Measurements from ENCODE around the gene CDK4.
"Not testable (repeated sequence)": the region's sequence is repeated elsewhere in the genome, so short reads cannot be mapped to it uniquely, and the experiment has no call there.

CDK4 gene

GRCh38 chr12:57724003-57724935 is 27.8 kb downstream of the CDK4 start:
- DNase-seq (ENCODE audit: low read depth): no peak

DNA sequence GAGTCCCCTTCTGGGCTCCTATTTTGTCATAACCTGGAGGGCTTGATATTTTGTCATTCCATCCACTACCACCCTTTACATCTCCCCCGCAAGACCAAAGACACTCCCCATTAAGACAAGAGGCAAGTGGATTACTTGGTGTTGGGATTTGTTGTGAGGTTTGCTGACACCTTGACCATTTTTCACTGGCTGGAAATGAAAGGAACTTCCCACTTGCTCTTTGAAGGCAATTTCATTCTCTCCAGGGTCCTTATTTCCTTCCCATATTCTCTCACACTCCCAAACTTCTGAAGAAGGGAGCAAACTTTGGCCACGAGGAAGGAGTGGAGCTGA is 28.5 kb downstream of the CDK4 start:
- no peak for DNase-seq (ENCODE audit: low read depth)

DNA sequence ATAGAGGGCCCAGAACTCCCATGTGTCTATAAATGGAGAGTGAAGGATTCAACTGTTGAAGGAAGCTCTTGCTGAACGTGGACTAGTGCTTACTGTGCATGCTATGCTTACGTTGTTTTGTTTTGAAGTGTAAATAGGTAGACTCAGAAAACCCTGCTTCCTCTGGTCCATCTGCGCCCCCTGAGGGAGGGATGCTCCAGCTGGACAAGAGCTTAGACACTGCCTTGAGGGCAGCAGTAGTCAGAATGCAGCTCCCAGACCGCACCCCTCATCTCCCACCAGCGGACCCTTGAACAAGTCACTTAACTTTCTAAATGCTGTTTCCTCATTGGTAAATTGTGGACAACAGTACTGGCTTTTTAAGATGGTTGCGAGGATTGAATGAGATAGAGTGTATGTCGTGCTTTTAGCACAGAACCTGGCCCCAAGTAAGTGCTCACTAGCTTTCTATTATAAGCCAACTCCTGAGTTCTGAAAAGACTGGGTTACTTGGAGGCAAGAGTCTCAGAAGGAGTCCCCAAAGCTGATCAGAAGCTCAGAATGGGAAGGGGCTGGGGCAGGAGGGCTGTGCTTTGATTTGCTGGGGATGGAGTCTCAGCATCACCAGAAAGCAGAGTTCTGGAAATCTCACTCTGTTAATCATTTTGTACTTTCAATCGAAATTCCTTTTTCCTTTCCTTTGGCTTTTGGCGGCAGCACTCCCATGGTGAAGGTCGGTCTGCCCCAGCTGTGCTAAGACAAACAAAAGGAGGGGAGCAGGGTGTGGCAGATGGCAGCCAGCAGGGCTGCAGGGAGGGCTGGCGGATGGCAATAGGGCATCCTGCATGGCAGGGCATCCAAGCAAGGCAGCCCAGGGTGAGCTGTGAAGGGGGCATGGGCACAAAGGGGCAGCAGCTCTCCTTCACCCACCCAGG is 29.1 kb downstream of the CDK4 start:
- no peak for DNase-seq (ENCODE audit: low read depth)

GRCh38 chr12:57721846-57722608 is 30.1 kb downstream of the CDK4 start:
- DNase-seq (ENCODE audit: low read depth): not testable (repeated sequence)

- no peak for DNase-seq (ENCODE audit: low read depth)
Measured at GRCh38 chr12:57720606-57721595, 31.2 kb downstream of the CDK4 start.

- DNase-seq (ENCODE audit: low read depth): no peak
Measured at GRCh38 chr12:57719777-57720605, 32.1 kb downstream of the CDK4 start.

DNA sequence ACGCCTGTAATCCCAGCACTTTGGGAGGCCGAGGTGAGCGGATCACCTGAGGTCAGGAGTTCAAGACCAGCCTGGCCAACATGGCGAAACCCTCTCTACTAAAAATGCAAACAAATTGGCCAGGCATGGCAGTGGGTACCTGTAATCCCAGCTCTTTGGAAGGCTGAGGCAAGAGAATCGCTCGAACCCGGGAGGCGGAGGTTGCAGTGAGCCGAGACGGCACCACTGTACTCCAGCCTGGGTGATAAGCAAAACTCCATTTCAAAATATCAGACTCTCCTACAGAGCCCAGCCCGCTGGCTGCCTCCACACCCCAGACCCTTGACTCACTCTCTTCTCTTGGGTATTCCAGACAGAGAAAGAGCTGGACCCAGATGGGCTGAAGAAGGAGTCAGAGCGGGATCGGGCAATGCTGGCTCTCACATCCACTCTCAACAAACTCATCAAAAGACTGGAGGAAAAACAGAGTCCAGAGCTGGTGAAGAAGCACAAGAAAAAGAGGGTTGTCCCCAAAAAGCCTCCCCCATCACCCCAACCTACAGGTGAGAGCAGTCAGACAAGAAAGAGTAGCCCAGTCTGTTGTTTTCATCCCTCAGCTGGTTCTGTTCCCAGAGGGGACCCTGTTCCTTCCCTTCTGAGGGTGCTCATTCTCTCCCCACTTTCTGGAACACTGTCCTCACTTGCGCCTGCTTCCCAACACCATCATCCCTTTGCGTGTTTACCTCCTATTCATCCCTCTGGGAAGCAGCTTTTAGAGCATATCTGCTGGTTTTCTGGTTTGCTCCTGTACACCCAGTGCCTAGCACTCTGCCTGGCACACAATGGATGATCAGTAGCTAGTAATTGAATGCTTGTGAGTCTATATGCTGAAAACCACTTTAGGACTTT is 33.2 kb downstream of the CDK4 start:
- DNase-seq (ENCODE audit: low read depth): no peak

DNA sequence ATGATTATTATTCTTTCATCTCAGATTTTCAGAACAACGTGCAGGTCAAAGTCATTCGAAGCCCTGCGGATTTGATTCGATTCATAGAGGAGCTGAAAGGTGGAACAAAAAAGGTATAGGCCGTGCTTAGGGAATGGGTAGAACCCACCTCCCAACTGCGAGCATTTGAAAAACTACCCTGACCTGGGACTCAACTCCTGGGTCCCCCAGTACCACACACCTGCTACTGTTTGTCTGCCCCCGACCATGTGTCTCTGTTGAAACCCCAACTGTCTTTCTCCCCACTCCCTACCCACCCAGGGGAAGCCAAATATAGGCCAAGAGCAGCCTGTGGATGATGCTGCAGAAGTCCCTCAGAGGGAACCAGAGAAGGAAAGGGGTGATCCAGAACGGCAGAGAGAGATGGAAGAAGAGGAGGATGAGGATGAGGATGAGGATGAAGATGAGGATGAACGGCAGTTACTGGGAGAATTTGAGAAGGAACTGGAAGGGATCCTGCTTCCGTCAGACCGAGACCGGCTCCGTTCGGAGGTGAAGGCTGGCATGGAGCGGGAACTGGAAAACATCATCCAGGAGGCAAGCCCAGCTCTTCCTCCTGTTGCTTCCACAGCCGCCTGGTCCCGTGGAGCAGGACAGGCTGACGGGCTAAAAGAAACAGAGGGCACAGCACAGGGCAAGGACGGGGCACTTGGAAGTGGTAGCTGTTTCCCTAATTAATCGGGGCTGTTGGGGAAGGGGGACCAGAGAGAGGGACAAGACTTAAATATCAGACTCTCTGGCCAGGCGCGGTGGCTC is 34.1 kb downstream of the CDK4 start:
- DNase-seq (ENCODE audit: low read depth): no peak

- no peak for DNase-seq (ENCODE audit: low read depth)
Measured at GRCh38 chr12:57717131-57717530, 35.0 kb downstream of the CDK4 start.

GRCh38 chr12:57716305-57716704 is 35.8 kb downstream of the CDK4 start:
- no peak for DNase-seq (ENCODE audit: low read depth)

GRCh38 chr12:57715786-57716185 is 36.3 kb downstream of the CDK4 start:
- no peak for DNase-seq (ENCODE audit: low read depth)

DNA sequence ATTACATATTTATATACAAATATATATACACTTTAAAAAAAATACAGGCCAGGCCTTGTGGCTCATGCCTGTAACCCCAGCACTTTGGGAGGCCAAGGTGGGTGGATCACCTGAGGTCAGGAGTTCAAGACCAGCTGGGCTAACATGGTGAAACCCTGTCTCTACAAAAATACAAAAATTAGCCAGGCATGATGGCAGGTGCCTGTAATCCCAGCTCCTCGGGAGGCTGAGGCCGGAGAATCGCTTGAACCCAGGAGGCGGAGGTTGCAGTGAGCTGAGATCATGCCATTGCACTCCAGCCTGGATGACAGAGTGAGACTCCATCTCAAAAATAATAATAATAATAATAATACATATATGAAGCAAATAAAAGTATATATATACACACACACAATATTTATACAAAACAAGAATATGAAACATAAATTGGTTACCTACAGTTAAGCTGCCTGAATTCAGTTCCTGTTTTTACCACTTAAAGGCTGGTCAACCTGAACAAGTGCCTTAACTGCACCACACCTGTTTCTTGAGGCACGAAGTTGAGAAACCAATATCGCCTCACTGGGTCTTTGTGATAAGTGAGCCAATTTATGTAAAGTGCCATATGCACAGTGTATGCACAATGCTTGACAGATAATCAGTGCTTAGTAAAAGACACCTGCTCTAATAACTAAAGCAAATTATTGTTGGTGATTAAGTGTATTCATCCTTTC is 36.9 kb downstream of the CDK4 start:
- DNase-seq (ENCODE audit: low read depth): not testable (repeated sequence)

GRCh38 chr12:57713209-57713608 is 38.9 kb downstream of the CDK4 start:
- DNase-seq (ENCODE audit: low read depth): no peak

GRCh38 chr12:57712701-57713100 is 39.4 kb downstream of the CDK4 start:
- DNase-seq (ENCODE audit: low read depth): no peak

DNA sequence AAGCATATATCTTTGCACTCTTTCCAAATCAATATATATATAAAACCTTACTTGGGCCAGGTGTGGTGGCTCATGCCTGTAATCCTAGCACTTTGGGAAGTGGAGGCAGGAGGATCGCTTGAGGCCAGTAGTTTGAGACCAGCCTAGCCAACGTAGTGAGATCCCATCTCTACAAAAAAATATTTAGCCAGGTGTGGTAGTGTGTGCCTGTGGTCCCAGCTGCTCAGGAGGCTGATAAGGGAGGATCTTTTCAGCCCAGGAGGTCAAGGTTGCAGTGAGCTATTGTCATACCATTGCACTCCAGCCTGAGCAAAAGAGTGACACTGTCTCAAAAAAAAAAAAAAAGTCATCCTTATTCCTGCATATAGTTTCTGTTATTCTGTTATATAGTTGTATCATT is 43.8 kb downstream of the CDK4 start:
- DNase-seq (ENCODE audit: low read depth): no peak

DNA sequence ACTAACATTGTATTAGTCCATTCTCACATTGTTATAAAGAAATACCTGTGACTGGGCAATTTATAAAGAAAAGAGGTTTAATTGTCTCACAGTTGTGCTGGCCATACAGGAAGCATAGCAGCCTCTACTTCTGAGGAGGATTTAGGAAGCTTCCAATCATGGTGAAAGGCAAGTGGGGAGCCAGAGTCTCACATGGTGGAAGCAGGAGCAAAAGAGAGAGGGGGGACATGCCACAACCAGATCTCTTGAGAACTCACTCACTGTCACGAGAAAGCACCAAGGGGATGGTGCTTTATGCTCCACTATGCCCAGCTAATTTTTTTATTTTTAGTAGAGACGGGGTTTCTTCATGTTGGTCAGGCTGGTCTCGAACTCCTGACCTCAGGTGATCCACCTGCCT is 44.9 kb downstream of the CDK4 start:
- no peak for DNase-seq (ENCODE audit: low read depth)

- DNase-seq (ENCODE audit: low read depth): no peak
Measured at GRCh38 chr12:57700317-57700716, 51.8 kb downstream of the CDK4 start.

- DNase-seq (ENCODE audit: low read depth): no peak
Measured at GRCh38 chr12:57698414-57698813, 53.7 kb downstream of the CDK4 start.
